ENCODE measurements around the gene PDE3A.

PDE3A gene

DNA sequence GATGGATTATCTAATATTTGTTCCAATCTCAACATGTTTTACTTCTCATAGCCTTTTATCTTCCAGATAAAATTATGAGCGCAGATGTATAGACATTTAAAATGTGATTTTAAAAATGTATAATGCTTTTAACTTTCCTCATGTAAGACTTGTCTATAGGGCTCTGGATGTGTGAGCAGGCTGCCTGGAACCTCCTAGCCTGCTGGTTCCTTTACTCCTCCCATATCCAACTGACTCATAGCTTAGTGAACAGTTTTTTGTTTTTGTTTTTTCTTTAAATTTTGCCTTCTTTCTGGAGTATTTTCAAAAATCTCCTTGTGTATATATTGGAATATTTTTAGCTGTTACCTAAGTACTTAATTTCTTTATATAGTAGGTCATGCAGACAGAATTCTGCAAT, 115.4 kb downstream of the PDE3A start:
- no peaks in the 10 kb centered on the region for H3K36me3 ChIP-seq (ENCODE audit: insufficient read depth, low read depth, low read length)
- no peak overlapping the region for H3K9ac ChIP-seq (ENCODE audit: low read depth, low read length)

DNA sequence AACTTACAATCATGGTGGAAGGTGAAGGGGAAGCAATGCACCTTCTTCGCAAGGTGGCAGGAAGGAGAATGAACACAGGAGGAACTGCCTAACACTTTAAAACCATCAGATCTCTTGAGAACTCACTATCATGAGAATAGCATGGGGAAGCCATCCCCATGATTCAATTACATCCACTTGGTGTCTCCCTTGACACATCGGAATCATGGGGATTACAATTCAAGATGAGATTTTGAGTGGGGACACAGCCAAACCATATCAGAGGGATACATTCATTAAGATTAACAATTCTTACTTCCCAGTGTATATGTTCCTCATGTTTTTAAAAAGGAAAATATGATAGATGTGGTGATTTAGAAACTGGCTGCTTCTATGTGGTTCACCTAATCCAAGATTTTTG, 117.9 kb downstream of the PDE3A start:
- Histone ChIP-seq H3K4me1 (ENCODE audit: insufficient read depth, low read length) (no peaks in the 10 kb centered on the region), H3K36me3 (ENCODE audit: insufficient read depth, low read depth, low read length) (no peaks in the 10 kb centered on the region), H3K4me3 (ENCODE audit: low read length) (no peak overlapping the region), H3K27ac (ENCODE audit: low read length) (no peak overlapping the region), H3K27me3 (ENCODE audit: insufficient read depth, low read length) (no peaks in the 10 kb centered on the region), H3K9me3 (ENCODE audit: insufficient read depth, low read depth, low read length) (no peaks in the 10 kb centered on the region), H3K9ac (ENCODE audit: low read depth, low read length) (no peak overlapping the region)

More for the DNA sequence above, 115.4 kb downstream of the PDE3A start:
- Histone ChIP-seq H3K27ac (ENCODE audit: low read length) (no peak overlapping the region), H3K4me1 (ENCODE audit: insufficient read depth, low read length) (no peaks in the 10 kb centered on the region), H3K27me3 (ENCODE audit: insufficient read depth, low read length) (no peaks in the 10 kb centered on the region), H3K4me3 (ENCODE audit: low read length) (no peak overlapping the region), H3K9me3 (ENCODE audit: insufficient read depth, low read depth, low read length) (no peaks in the 10 kb centered on the region)

DNA sequence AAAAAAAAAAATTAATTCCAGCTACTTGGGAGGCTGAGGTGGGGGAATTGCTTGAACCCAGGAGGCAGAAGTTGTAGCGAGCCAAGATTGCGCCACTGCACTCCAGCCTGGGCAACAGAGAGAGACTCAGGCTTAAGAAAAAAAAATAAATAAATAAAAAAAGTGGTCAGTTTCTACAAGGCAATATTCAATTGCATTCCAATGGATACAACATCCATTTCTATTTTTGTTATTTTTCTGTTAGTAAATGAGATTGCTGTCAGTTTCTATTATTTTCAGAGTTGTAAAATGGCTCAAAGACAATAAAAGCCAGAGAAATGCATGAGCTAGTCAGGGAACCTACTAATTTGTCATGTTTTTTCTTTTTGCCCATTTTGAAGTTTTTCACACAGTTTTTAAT, 119.2 kb downstream of the PDE3A start:
- no peaks in the 10 kb centered on the region for H3K27me3 ChIP-seq (ENCODE audit: insufficient read depth, low read length)
- no peaks in the 10 kb centered on the region for H3K36me3 ChIP-seq (ENCODE audit: insufficient read depth, low read depth, low read length)
- no peaks in the 10 kb centered on the region for H3K9me3 ChIP-seq (ENCODE audit: insufficient read depth, low read depth, low read length)
- no peak overlapping the region for H3K4me3 ChIP-seq (ENCODE audit: low read length)
- H3K27ac ChIP-seq (ENCODE audit: low read length) = no peak overlapping the region
- peaks cover 3% of the 10 kb centered on the region; the same call in 1 of the 2 replicates for H3K4me1 ChIP-seq (ENCODE audit: insufficient read depth, low read length)
- no peak overlapping the region for H3K9ac ChIP-seq (ENCODE audit: low read depth, low read length)

DNA sequence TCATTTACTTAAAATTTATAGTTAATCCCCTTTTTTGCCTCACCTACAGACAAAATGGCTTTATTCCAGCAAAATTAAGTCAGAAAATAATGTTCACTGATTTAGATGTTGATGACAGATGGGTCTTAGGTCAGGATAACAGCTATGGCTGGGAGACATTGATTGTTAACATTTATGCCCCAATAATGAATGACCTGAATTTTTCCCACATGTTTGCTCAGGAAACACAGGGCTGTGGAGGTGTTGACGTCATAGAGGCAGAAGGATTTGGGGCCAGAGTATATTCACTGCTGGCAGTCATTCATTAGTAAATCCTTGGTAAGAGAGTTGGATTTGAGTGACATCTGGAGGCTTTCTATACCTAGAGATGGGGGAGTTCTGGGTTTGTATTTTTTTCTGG, 121.3 kb downstream of the PDE3A start:
- no peaks in the 10 kb centered on the region for H3K9me3 ChIP-seq (ENCODE audit: insufficient read depth, low read depth, low read length)
- no peaks in the 10 kb centered on the region for H3K36me3 ChIP-seq (ENCODE audit: insufficient read depth, low read depth, low read length)
- H3K27ac ChIP-seq (ENCODE audit: low read length) = no peak overlapping the region
- H3K27me3 ChIP-seq (ENCODE audit: insufficient read depth, low read length) = no peaks in the 10 kb centered on the region
- no peak overlapping the region for H3K9ac ChIP-seq (ENCODE audit: low read depth, low read length)
- peaks cover 6% of the 10 kb centered on the region; the same call in 1 of the 2 replicates for H3K4me1 ChIP-seq (ENCODE audit: insufficient read depth, low read length)
- H3K4me3 ChIP-seq (ENCODE audit: low read length) = no peak overlapping the region

DNA sequence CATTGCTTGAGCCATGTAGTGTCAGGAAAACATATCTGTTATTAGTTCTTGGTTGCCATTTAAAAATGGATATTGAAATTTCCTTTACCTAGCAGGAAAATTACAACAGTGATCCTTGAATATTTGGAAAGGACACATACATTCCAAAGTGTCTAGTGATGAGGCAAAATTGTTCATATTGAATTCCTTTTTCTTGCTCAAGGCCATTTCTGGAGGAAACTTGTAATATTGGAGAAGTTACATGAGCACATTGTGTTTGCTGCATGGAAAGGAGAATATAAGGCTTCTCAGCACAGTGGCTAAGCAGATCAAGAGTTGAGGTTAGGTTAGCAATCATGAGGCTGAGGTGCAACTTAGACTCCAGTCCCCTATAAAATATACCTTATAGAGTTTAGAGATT, 121.9 kb downstream of the PDE3A start:
- no peak overlapping the region for H3K4me3 ChIP-seq (ENCODE audit: low read length)
- peaks cover 6% of the 10 kb centered on the region; the same call in 1 of the 2 replicates for H3K4me1 ChIP-seq (ENCODE audit: insufficient read depth, low read length)
- H3K9ac ChIP-seq (ENCODE audit: low read depth, low read length) = no peak overlapping the region
- H3K36me3 ChIP-seq (ENCODE audit: insufficient read depth, low read depth, low read length) = no peaks in the 10 kb centered on the region
- no peak overlapping the region for H3K27ac ChIP-seq (ENCODE audit: low read length)
- no peaks in the 10 kb centered on the region for H3K27me3 ChIP-seq (ENCODE audit: insufficient read depth, low read length)
- H3K9me3 ChIP-seq (ENCODE audit: insufficient read depth, low read depth, low read length) = no peaks in the 10 kb centered on the region

DNA sequence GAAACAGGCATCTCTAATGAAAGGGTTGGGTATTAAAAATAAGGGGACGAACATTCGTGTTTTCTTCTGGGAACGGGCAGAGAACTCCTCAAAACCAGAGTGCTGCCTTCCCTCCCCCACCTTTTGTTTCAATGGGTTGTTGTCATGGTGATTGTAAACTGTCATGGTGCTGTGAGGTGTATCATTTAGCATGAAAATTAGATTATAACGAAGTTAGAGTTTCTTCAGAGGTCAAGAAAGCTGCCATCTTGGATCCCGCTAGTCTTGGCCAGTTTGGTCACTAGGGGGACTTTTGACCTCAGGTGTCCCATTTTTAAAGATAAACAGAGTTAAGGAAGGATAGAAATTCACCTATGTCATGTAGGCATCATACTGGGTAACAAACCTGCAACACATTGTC, 123.0 kb downstream of the PDE3A start:
- H3K4me1 ChIP-seq (ENCODE audit: insufficient read depth, low read length) = peaks cover 6% of the 10 kb centered on the region; the same call in 1 of the 2 replicates
- no peaks in the 10 kb centered on the region for H3K9me3 ChIP-seq (ENCODE audit: insufficient read depth, low read depth, low read length)
- H3K27me3 ChIP-seq (ENCODE audit: insufficient read depth, low read length) = no peaks in the 10 kb centered on the region
- no peak overlapping the region for H3K4me3 ChIP-seq (ENCODE audit: low read length)
- H3K9ac ChIP-seq (ENCODE audit: low read depth, low read length) = no peak overlapping the region
- H3K36me3 ChIP-seq (ENCODE audit: insufficient read depth, low read depth, low read length) = no peaks in the 10 kb centered on the region
- no peak overlapping the region for H3K27ac ChIP-seq (ENCODE audit: low read length)

DNA sequence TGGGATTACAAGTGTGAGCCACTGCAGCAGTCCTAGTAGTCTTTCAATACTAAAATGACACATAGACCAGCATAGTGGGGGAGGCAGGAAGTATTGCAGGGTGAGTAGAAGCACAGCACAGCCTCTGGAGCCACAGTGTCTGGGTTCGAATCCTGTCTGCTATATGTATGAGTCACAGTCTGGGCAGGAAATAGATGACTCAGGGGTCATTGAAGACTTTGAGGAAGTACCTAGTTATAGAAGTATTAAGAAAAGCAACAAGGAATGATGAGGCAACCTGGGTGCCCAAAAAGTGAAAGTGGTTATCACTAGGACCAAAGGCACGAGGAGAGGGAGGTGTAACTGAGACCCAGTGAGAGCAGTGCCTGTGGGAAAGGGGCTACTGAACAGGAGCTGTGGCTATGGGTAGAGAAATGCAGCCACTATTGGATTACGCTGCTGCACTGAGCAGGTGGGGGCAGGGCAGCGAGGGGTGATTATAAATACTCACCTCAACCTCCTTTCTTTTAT, 124.0 kb downstream of the PDE3A start:
- Histone ChIP-seq H3K27me3 (ENCODE audit: insufficient read depth, low read length) (no peaks in the 10 kb centered on the region), H3K9me3 (ENCODE audit: insufficient read depth, low read depth, low read length) (no peaks in the 10 kb centered on the region), H3K9ac (ENCODE audit: low read depth, low read length) (no peak overlapping the region), H3K4me1 (ENCODE audit: insufficient read depth, low read length) (peaks cover 6% of the 10 kb centered on the region; the same call in 1 of the 2 replicates), H3K36me3 (ENCODE audit: insufficient read depth, low read depth, low read length) (no peaks in the 10 kb centered on the region), H3K27ac (ENCODE audit: low read length) (no peak overlapping the region), H3K4me3 (ENCODE audit: low read length) (no peak overlapping the region)

DNA sequence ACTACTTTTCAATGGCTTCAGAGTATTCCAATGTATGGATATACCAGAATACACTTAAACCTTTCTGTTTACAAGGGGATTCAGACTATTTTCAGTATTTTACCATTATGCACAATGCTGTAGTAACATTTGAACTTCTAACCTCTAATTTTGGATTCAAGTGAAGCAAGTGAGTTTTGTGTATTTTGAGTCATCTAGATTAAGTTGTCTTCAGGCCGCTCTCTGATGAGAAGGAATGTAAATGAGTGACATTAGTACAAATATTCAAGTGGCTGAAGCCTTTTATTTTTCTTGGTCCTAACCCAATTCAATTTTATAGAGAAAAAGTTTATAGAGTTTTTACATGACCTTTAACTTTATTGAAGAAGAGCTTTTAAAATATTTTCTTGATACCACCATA, 125.6 kb downstream of the PDE3A start:
- Histone ChIP-seq H3K36me3 (ENCODE audit: insufficient read depth, low read depth, low read length) (no peaks in the 10 kb centered on the region), H3K27ac (ENCODE audit: low read length) (no peak overlapping the region), H3K9me3 (ENCODE audit: insufficient read depth, low read depth, low read length) (no peaks in the 10 kb centered on the region), H3K4me3 (ENCODE audit: low read length) (no peak overlapping the region), H3K4me1 (ENCODE audit: insufficient read depth, low read length) (peaks cover 6% of the 10 kb centered on the region; the same call in 1 of the 2 replicates), H3K9ac (ENCODE audit: low read depth, low read length) (no peak overlapping the region), H3K27me3 (ENCODE audit: insufficient read depth, low read length) (no peaks in the 10 kb centered on the region)

DNA sequence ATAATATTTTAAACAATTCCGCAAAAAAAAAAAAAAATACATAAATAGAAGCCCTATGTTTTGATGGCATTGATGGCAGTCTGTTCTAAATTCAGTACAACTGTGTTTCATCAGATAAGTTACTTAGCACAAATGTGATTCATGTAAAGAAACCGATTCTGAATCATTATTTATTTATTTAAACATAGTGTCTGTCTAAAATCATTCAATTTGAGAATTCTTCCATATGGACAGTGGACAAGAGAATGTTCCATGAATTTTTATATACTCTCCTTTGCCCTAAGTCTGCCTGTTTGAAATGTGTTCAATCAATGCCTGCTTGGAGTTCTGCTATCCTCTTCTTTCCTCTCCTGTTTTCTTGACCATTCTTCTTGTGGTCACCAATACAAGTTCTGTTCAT, 126.5 kb downstream of the PDE3A start:
- H3K4me3 ChIP-seq (ENCODE audit: low read length) = no peak overlapping the region
- no peaks in the 10 kb centered on the region for H3K27me3 ChIP-seq (ENCODE audit: insufficient read depth, low read length)

DNA sequence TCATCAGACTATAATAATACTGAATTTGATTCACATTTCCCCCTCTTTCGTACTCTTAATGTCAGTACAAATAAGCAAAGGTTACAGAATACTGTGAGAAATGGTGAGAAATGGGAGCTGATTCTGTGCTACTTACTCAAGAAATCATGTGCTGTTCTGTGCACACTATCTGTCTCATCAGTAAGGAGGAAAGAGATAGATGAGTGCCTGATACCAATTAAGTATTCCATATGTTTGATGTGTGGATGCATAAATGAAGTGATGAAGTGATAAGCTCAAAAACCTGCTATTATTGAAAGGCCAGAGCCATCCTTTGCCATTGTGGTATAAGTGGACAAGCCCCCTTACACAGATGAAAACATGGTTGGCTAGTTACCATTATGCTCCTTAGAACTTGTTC, 127.7 kb downstream of the PDE3A start:
- peaks cover 6% of the 10 kb centered on the region; the same call in 1 of the 2 replicates for H3K4me1 ChIP-seq (ENCODE audit: insufficient read depth, low read length)
- H3K9me3 ChIP-seq (ENCODE audit: insufficient read depth, low read depth, low read length) = no peaks in the 10 kb centered on the region
- no peaks in the 10 kb centered on the region for H3K36me3 ChIP-seq (ENCODE audit: insufficient read depth, low read depth, low read length)
- H3K27me3 ChIP-seq (ENCODE audit: insufficient read depth, low read length) = no peaks in the 10 kb centered on the region
- no peak overlapping the region for H3K9ac ChIP-seq (ENCODE audit: low read depth, low read length)
- no peak overlapping the region for H3K27ac ChIP-seq (ENCODE audit: low read length)
- H3K4me3 ChIP-seq (ENCODE audit: low read length) = no peak overlapping the region

More for the DNA sequence above, 126.5 kb downstream of the PDE3A start:
- H3K36me3 ChIP-seq (ENCODE audit: insufficient read depth, low read depth, low read length) = no peaks in the 10 kb centered on the region
- no peaks in the 10 kb centered on the region for H3K9me3 ChIP-seq (ENCODE audit: insufficient read depth, low read depth, low read length)
- no peak overlapping the region for H3K27ac ChIP-seq (ENCODE audit: low read length)
- H3K4me1 ChIP-seq (ENCODE audit: insufficient read depth, low read length) = peaks cover 6% of the 10 kb centered on the region; the same call in 1 of the 2 replicates
- no peak overlapping the region for H3K9ac ChIP-seq (ENCODE audit: low read depth, low read length)

DNA sequence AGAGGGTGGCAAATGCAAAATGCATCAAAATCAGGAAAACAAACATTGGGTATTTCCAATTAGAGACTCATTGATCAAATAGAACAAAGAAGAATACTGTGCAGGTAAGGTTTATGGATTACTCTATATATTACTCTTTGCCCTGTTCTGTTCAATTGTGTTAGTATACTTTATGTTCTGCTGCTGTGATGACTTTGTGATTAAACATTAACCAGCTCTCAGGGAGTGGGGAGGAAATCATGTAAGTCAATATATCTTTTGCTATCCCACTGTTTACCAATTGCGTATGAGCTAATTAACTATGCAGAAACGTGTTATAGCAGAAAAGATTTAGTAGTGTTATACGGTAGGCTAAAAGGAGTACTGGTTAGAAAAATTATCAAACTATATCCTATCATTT, 129.4 kb downstream of the PDE3A start:
- no peak overlapping the region for H3K4me3 ChIP-seq (ENCODE audit: low read length)
- no peak overlapping the region for H3K9ac ChIP-seq (ENCODE audit: low read depth, low read length)
- H3K27me3 ChIP-seq (ENCODE audit: insufficient read depth, low read length) = no peaks in the 10 kb centered on the region
- H3K27ac ChIP-seq (ENCODE audit: low read length) = no peak overlapping the region
- no peaks in the 10 kb centered on the region for H3K9me3 ChIP-seq (ENCODE audit: insufficient read depth, low read depth, low read length)
- peaks cover under 1% of the 10 kb centered on the region; the same call in 1 of the 2 replicates for H3K4me1 ChIP-seq (ENCODE audit: insufficient read depth, low read length)
- no peaks in the 10 kb centered on the region for H3K36me3 ChIP-seq (ENCODE audit: insufficient read depth, low read depth, low read length)

DNA sequence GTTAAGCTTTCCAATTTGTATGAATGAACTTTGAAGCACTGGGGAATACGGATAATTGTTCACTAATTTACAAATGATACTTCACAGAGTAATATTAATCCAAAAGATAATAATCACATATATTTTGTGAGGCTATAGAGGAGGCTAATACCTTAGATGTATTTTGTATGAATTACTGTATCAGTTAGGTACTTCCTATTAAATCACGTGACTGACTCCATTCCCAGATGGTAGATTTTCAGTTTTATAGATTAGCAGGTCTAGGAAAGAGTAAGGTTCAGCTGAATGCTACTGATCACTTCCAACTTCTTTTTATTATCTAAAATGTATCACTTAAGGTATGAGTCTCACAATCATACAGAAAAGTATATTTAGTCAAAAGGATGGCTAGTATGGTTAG, 133.6 kb downstream of the PDE3A start:
- Histone ChIP-seq H3K9me3 (ENCODE audit: insufficient read depth, low read depth, low read length) (no peaks in the 10 kb centered on the region), H3K27me3 (ENCODE audit: insufficient read depth, low read length) (no peaks in the 10 kb centered on the region)

More for the DNA sequence above, 133.6 kb downstream of the PDE3A start:
- Histone ChIP-seq H3K9ac (ENCODE audit: low read depth, low read length) (no peak overlapping the region), H3K36me3 (ENCODE audit: insufficient read depth, low read depth, low read length) (no peaks in the 10 kb centered on the region), H3K4me3 (ENCODE audit: low read length) (no peak overlapping the region), H3K27ac (ENCODE audit: low read length) (no peak overlapping the region), H3K4me1 (ENCODE audit: insufficient read depth, low read length) (no peaks in the 10 kb centered on the region)

Measured in iPS-20b (cell line).